Measurements from ENCODE around the gene DNMT3L. TPM values are rescaled to one million over a fixed set of nuclear protein-coding genes. Genes with fewer than 3 reads are reported as not detected.
"Not testable (repeated sequence)": the region's sequence is repeated elsewhere in the genome, so short reads cannot be mapped to it uniquely, and the experiment has no call there.

Gene DNMT3L
- total RNA-seq, 4 donors from 2014 or later, result not detected

- DNase-seq (ENCODE audit: low spot score in 2 of 2), result no peak
- Histone ChIP-seq H3K4me1 (peaks cover 3% of the 10 kb centered on the region), H3K4me3 (no peak overlapping the region), H3K9me3 (no peaks in the 10 kb centered on the region), H3K27me3 (peaks cover 1% of the 10 kb centered on the region), H3K36me3 (no peaks in the 10 kb centered on the region), H3K27ac (no peak overlapping the region)
- TF ChIP-seq POLR2AphosphoS5 (IDR thresholded peaks at IDR 0.05), result no peak
- WGBS, result 83% methylated on average over 22 of the region's 22 CpGs
These were observed 2.5 kb downstream of the DNMT3L start for GRCh38 chr21:44259082-44259705.

DNA sequence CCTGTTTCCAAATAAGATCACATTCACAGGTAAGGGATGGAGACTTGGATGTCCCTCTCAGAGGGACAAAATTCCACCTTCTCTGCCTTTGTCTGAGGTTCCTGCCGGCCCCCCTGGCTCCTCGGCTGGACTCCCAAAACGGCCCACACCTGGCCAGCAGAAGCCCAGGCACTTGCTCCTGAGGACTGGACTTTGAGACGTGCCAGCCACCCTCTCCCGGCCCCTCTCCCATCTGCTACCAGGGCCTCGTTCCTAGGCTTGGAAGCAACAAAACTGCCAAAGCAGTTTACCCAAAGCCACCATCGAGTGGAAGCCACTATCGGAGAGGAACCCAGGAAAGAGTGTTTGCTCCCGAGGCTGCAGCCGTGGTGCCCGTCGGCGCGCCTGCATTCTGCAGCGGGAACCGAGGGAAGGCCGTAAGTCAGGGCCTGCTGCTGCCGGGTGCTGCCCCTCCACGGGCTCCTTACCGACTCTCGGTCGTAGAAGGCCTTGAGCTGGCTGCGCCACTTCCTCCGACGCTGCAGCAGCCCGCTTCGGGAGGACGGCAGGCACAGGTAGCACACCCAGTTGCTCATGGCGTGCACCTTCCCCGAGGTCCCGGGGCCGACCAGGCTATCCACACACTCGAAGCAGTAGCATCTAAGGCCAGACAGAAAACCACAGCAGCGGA lies 3.5 kb downstream of the DNMT3L start:
- 91% methylated on average over 25 of the region's 34 CpGs for WGBS
- H3K36me3 ChIP-seq, result no peaks in the 10 kb centered on the region
- TF ChIP-seq POLR2A (IDR thresholded peaks at IDR 0.05) (no peak), EP300 (IDR thresholded peaks at IDR 0.05) (no peak), POLR2AphosphoS5 (IDR thresholded peaks at IDR 0.05) (no peak)
- TF ChIP-seq, protein P1, sequence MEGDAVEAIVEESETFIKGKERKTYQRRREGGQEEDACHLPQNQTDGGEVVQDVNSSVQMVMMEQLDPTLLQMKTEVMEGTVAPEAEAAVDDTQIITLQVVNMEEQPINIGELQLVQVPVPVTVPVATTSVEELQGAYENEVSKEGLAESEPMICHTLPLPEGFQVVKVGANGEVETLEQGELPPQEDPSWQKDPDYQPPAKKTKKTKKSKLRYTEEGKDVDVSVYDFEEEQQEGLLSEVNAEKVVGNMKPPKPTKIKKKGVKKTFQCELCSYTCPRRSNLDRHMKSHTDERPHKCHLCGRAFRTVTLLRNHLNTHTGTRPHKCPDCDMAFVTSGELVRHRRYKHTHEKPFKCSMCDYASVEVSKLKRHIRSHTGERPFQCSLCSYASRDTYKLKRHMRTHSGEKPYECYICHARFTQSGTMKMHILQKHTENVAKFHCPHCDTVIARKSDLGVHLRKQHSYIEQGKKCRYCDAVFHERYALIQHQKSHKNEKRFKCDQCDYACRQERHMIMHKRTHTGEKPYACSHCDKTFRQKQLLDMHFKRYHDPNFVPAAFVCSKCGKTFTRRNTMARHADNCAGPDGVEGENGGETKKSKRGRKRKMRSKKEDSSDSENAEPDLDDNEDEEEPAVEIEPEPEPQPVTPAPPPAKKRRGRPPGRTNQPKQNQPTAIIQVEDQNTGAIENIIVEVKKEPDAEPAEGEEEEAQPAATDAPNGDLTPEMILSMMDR (IDR thresholded peaks at IDR 0.05), result no peak

GRCh38 chr21:44255511-44255981 lies 6.2 kb downstream of the DNMT3L start:
- Histone ChIP-seq H3K36me3 (no peaks in the 10 kb centered on the region), H3K27me3 (peaks cover 6% of the 10 kb centered on the region), H3K9me3 (no peaks in the 10 kb centered on the region), H3K27ac (no peak overlapping the region), H3K4me3 (no peak overlapping the region), H3K4me1 (no peaks in the 10 kb centered on the region)
- 85% methylated on average over 10 of the region's 11 CpGs for WGBS
- TF ChIP-seq, protein P1 (IDR thresholded peaks at IDR 0.05), result no peak
- no peak for TF ChIP-seq EP300 (IDR thresholded peaks at IDR 0.05)
- TF ChIP-seq POLR2A (IDR thresholded peaks at IDR 0.05), result no peak
- TF ChIP-seq POLR2AphosphoS5 (IDR thresholded peaks at IDR 0.05), result no peak
- DNase-seq (ENCODE audit: low spot score in 2 of 2), result peak; percentile 34 to 58

More for the DNA sequence above, 3.5 kb downstream of the DNMT3L start:
- peaks cover 6% of the 10 kb centered on the region for H3K27me3 ChIP-seq
- H3K4me3 ChIP-seq, result no peak overlapping the region
- no peak overlapping the region for H3K27ac ChIP-seq
- DNase-seq (ENCODE audit: low spot score in 2 of 2), result no peak
- H3K9me3 ChIP-seq, result no peaks in the 10 kb centered on the region
- no peaks in the 10 kb centered on the region for H3K4me1 ChIP-seq

DNA sequence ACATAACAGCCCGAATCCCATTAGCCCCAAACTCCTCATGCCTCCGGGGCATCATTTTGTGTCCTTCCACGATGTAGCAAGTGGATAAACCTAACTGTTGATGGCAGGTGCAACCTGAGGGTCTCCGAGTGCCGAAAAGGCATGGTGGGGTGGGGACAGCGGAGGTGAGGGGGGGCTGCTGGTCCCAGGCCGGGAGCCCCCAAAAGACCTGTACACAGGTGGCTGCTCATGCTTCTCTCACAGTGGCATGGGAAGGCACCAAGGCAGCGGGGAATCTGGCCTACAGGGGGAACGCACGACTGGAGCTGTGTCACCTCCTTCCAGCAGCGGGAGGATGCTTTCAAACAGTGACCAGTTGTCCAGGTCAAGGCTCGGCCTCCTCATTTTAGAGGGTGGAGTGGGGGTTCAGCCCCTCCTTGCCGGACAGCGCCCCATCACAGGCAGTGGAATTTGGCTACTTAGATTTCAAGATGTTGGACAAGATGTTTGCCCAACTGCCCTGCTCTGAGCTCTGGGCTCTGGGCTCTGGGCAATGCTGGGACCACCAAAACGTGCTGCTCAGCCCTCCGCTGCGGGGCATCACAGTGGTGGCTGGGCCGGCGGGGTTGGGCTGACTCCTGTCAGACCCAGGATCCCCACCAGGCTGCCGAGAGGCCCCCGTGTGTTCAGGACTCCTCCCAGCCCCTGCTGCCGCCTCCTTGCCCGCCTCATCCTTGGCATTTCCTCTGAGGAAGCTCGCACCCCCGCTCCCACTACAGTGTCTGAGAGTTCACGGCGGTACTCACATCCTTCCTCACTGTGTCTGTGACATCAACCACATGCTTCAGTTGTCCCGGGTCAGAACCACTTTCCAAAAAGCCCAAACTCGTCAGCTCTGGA lies 7.6 kb downstream of the DNMT3L start:
- H3K9me3 ChIP-seq, result no peaks in the 10 kb centered on the region
- DNase-seq (ENCODE audit: low spot score in 2 of 2), result peak; percentile 58 to 71
- TF ChIP-seq POLR2A (IDR thresholded peaks at IDR 0.05) (no peak), EP300 (IDR thresholded peaks at IDR 0.05) (no peak), POLR2AphosphoS5 (IDR thresholded peaks at IDR 0.05) (no peak)
- TF ChIP-seq, protein P1 (IDR thresholded peaks at IDR 0.05), result no peak
- 86% methylated on average over 10 of the region's 29 CpGs for WGBS
- H3K27me3 ChIP-seq, result peaks cover 6% of the 10 kb centered on the region
- H3K4me1 ChIP-seq, result no peaks in the 10 kb centered on the region
- H3K27ac ChIP-seq, result no peak overlapping the region
- H3K36me3 ChIP-seq, result no peaks in the 10 kb centered on the region
- H3K4me3 ChIP-seq, result no peak overlapping the region

GRCh38 chr21:44249204-44250037 lies 12.3 kb downstream of the DNMT3L start:
- not testable (repeated sequence) for DNase-seq (ENCODE audit: low spot score in 2 of 2); H3K9me3 ChIP-seq; H3K4me1 ChIP-seq; H3K27me3 ChIP-seq; H3K4me3 ChIP-seq; H3K36me3 ChIP-seq; H3K27ac ChIP-seq
- no CpG with 5 or more reads among the region's 33 CpGs for WGBS

- H3K4me1 ChIP-seq; DNase-seq (ENCODE audit: low spot score in 2 of 2); H3K36me3 ChIP-seq; H3K27ac ChIP-seq; H3K27me3 ChIP-seq; H3K4me3 ChIP-seq; H3K9me3 ChIP-seq: not testable (repeated sequence)
- WGBS, result no CpG with 5 or more reads among the region's 17 CpGs
These were observed 13.8 kb downstream of the DNMT3L start for GRCh38 chr21:44247904-44248303.

DNA sequence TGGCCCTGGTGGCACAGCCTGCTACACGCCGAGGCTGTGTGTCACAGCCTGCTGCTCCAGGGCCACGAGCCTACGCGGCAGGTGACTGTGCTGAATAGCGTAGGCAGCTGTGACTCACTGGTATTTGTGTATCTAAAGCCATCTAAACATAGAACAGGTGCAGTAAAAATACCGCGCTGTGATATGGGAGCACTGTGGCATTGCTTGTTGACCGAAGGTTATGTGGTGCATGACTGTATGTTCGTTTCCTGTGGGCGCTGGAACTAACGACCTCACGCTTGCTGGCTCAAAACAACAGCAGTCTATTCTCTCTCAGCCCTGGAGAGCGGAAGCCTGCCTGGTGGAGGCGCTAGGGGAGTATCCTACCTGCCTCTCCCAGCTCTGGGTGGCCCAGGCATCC lies 17.7 kb downstream of the DNMT3L start:
- not testable (repeated sequence) for H3K4me3 ChIP-seq; H3K36me3 ChIP-seq; H3K27me3 ChIP-seq; H3K27ac ChIP-seq; DNase-seq (ENCODE audit: low spot score in 2 of 2); H3K9me3 ChIP-seq; H3K4me1 ChIP-seq
- no CpG with 5 or more reads among the region's 15 CpGs for WGBS

- not testable (repeated sequence) for H3K4me3 ChIP-seq; H3K36me3 ChIP-seq; DNase-seq (ENCODE audit: low spot score in 2 of 2); H3K4me1 ChIP-seq; H3K27me3 ChIP-seq; H3K27ac ChIP-seq; H3K9me3 ChIP-seq
- no CpG with 5 or more reads among the region's 27 CpGs for WGBS
These were observed 20.4 kb downstream of the DNMT3L start for GRCh38 chr21:44241281-44241680.

DNA sequence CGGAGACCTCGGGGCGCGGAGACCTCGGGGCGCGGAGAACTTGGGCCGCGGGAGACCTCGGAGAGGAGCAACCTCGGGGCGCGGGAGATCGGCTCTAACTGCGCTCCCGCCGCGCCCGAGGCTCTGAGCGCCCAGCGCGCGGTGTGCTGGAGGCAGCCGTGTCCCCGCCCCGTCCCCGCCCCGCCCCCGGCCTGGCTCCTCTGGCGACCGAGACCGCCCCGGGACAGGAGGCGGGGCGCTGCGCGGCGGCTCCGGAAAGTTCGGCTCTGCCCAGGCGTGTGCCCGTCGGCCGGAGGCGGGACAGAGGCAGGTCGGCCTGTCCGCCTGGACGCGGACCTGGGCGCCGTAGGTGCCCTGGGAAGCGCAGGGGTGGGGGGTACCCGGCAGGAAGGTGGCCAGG lies 20.9 kb downstream of the DNMT3L start, which contains the start of gene ICOSLG:
ICOSLG (minus strand) TSS at position 102 of the 400 bp plus-strand sequence. CDS start 126 bp downstream, outside the sequence.
- no CpG with 5 or more reads among the region's 53 CpGs for WGBS
- H3K27ac ChIP-seq; H3K27me3 ChIP-seq; DNase-seq (ENCODE audit: low spot score in 2 of 2); H3K36me3 ChIP-seq; H3K4me3 ChIP-seq; H3K9me3 ChIP-seq; H3K4me1 ChIP-seq: not testable (repeated sequence)
